ENCODE measurements around the gene DEFB118. TPM values are rescaled to one million over a fixed set of nuclear protein-coding genes. Genes with fewer than 3 reads are reported as not detected.

DEFB118 gene
- total and polyA plus RNA-seq, 4 donors, result not detected

Other genes starting within 250 kb of the DEFB118 start
- gene DEFB115, start 110.9 kb upstream of the DEFB118 start, total RNA-seq, result not detected
- gene DEFB115, start 110.9 kb upstream of the DEFB118 start, polyA plus RNA-seq, result not detected
- not detected for gene DEFB116, start 60.0 kb upstream of the DEFB118 start, total RNA-seq
- not detected for gene DEFB116, start 60.0 kb upstream of the DEFB118 start, polyA plus RNA-seq
- gene DEFB119, start 22.0 kb downstream of the DEFB118 start, total RNA-seq, result not detected
- not detected for gene DEFB119, start 22.0 kb downstream of the DEFB118 start, polyA plus RNA-seq
- gene DEFB121, start 37.6 kb downstream of the DEFB118 start, total RNA-seq, result not detected
- gene DEFB121, start 37.6 kb downstream of the DEFB118 start, polyA plus RNA-seq, result not detected
- gene DEFB123, start 72.0 kb downstream of the DEFB118 start, total RNA-seq, result not detected
- gene DEFB123, start 72.0 kb downstream of the DEFB118 start, polyA plus RNA-seq, result not detected
- gene DEFB124, start 106.5 kb downstream of the DEFB118 start, total RNA-seq, result 1 to 10 TPM; 1.6 to 7.6 TPM
- not detected for gene DEFB124, start 106.5 kb downstream of the DEFB118 start, polyA plus RNA-seq
- gene REM1, start 106.7 kb downstream of the DEFB118 start, total RNA-seq, result 10 to 100 TPM; 13.6 to 13.9 TPM
- 10 to 100 TPM in 1 of 2 donors, 1 to 10 TPM in 1; 2.5 to 12.7 TPM for gene REM1, start 106.7 kb downstream of the DEFB118 start, polyA plus RNA-seq
- gene HM13, start 145.8 kb downstream of the DEFB118 start, total RNA-seq, result 100 to 1,000 TPM; 136 to 139 TPM
- 100 to 1,000 TPM in 1 of 2 donors, 10 to 100 TPM in 1; 41.8 to 108 TPM for gene HM13, start 145.8 kb downstream of the DEFB118 start, polyA plus RNA-seq
- 100 to 1,000 TPM; 170 to 396 TPM for gene ID1, start 236.7 kb downstream of the DEFB118 start, total RNA-seq
- 100 to 1,000 TPM; 163 to 382 TPM for gene ID1, start 236.7 kb downstream of the DEFB118 start, polyA plus RNA-seq